LNCAP (cell line): ENCODE results near the gene CORO2A.

ENCODE experiments used
- CTCF ChIP-seq: fragments of 450-650 bp; IDR thresholded peaks from 2 replicates; pipeline ENCODE4 v1.5.1; 2017; ENCODE audit warnings: mild to moderate bottlenecking

The CORO2A gene

GRCh38 chr9:98217255-98217654 lies 24.8 kb upstream of the CORO2A start:
- no peak for TF ChIP-seq CTCF

DNA sequence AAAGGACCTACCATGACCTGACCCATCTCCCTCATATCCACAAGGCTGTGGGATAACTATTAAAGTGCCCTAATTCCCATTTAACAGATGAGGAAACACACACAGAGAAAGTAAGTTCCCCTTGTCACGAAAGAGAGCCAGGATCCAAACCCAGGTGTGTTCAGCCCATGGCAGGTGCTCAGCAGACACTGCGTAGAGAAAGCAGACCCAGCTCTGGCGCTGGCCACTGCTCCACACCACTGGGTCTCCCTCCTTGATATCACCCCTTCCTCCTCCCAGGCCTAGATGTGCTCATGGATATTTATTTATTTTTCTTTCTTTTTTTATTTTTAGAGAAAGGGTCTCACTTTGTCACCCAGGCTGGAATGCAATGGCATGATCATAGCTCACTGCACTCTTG lies 24.0 kb upstream of the CORO2A start:
- no peak for TF ChIP-seq CTCF

- peak; percentile 74 for TF ChIP-seq CTCF
Measured at GRCh38 chr9:98215821-98216220, 23.4 kb upstream of the CORO2A start.

- TF ChIP-seq CTCF, result no peak
Measured at GRCh38 chr9:98215271-98215670, 22.8 kb upstream of the CORO2A start.

DNA sequence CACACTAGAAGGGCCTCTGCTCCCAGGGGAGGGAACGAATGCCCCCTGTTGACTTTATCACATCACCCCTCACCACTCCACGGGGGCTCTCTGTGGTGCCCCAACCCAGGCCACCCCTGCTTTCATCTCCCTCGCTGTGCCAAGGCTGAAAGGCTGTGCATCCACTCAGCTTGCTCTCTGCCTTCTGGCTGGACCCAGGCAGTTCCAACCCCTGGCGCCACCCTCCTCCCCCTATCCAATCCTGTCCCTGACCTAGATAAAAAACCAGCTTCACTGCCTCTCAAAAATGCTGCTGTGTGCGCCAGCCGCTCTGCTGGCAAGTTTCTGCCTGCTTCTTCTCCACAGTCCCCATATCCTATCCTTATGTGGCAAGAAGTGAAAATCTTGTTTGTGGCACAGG lies 22.4 kb upstream of the CORO2A start:
- no peak for TF ChIP-seq CTCF

GRCh38 chr9:98211260-98211659 lies 18.8 kb upstream of the CORO2A start:
- TF ChIP-seq CTCF, result no peak

DNA sequence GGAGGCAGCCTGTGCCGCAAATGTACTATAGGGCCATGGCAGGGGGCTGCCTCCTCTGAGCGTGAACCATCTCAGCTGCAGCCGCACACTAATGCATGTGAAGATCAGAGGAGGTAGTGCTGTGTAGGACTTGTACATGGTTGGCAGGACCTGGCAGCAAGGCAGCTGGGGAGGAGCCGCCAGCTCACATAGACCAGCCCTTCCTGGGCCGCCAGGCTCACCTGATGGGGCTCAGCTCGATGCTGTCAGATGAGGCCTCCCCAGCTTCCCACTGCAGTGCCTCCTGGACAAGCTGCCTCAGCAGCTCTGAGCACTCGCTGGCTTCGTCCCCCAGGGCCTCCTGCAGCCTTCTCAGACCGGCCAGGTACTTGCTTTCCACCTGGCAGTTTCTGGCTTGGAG lies 18.0 kb upstream of the CORO2A start:
- TF ChIP-seq CTCF, result no peak

GRCh38 chr9:98209530-98209929 lies 17.1 kb upstream of the CORO2A start:
- no peak for TF ChIP-seq CTCF
